ENCODE data around the gene AMHR2.
"Not testable (repeated sequence)": the region's sequence is repeated elsewhere in the genome, so short reads cannot be mapped to it uniquely, and the experiment has no call there.

AMHR2 gene

GRCh38 chr12:53415752-53416389 is 7.8 kb upstream of the AMHR2 start:
- not testable (repeated sequence) for DNase-seq

GRCh38 chr12:53417291-53417816 is 6.3 kb upstream of the AMHR2 start:
- not testable (repeated sequence) for DNase-seq

- DNase-seq: no peak
Measured at GRCh38 chr12:53418221-53418620, 5.4 kb upstream of the AMHR2 start.

GRCh38 chr12:53419756-53420155 is 3.9 kb upstream of the AMHR2 start:
- DNase-seq: no peak

- not testable (repeated sequence) for DNase-seq
Measured at GRCh38 chr12:53422247-53422646, 1.4 kb upstream of the AMHR2 start.

GRCh38 chr12:53424626-53425514 is 1.2 kb downstream of the AMHR2 start:
- DNase-seq: no peak

- DNase-seq: no peak
Measured at GRCh38 chr12:53425515-53426150, 2.0 kb downstream of the AMHR2 start.

- no peak for DNase-seq
Measured at GRCh38 chr12:53427905-53428594, 4.4 kb downstream of the AMHR2 start.

GRCh38 chr12:53428741-53429140 is 5.1 kb downstream of the AMHR2 start:
- no peak for DNase-seq

- DNase-seq: no peak
Measured at GRCh38 chr12:53430116-53430515, 6.5 kb downstream of the AMHR2 start.

GRCh38 chr12:53431187-53431586 is 7.5 kb downstream of the AMHR2 start:
- no peak for DNase-seq

- not testable (repeated sequence) for DNase-seq
Measured at GRCh38 chr12:53435326-53435725, 11.7 kb downstream of the AMHR2 start.

GRCh38 chr12:53439582-53439981 is 15.9 kb downstream of the AMHR2 start:
- not testable (repeated sequence) for DNase-seq

GRCh38 chr12:53441040-53441833 is 17.6 kb downstream of the AMHR2 start, which contains the start of gene PRR13:
PRR13 (plus strand) TSS chr12:53441734; CDS start chr12:53442715, 981 bp downstream.
- peak; percentile 99 for DNase-seq

- no peak for DNase-seq
Measured at GRCh38 chr12:53443955-53444354, 20.3 kb downstream of the AMHR2 start.

GRCh38 chr12:53444593-53445325 is 21.1 kb downstream of the AMHR2 start:
- not testable (repeated sequence) for DNase-seq

GRCh38 chr12:53450936-53451335 is 27.3 kb downstream of the AMHR2 start:
- no peak for DNase-seq

- DNase-seq: peak; percentile 99
Measured at GRCh38 chr12:53451661-53452158, 28.1 kb downstream of the AMHR2 start, which contains the start of gene PCBP2. PCBP2 (plus strand) TSS chr12:53452102; CDS start chr12:53454801, 2,699 bp downstream.

GRCh38 chr12:53452159-53453077 is 28.8 kb downstream of the AMHR2 start:
- peak; percentile 94 for DNase-seq

Data from left hindlimb (tissue), 1 donor.